SK-N-SH treated with all-trans-retinoic acid at 6 μM for 48 hours (cell line): ENCODE data around the gene BAIAP3.
"Not testable (repeated sequence)": the region's sequence is repeated elsewhere in the genome, so short reads cannot be mapped to it uniquely, and the experiment has no call there.

ENCODE experiments used
- ATAC-seq: fragments of 200-7000 bp; cut with Tn5 transposase; 3 replicates; pipeline ENCODE4 v1.9.1; 2020; ENCODE audit warnings: mild to moderate bottlenecking, moderate library complexity
- ARNTL ChIP-seq: fragments of 450-650 bp; formaldehyde crosslinking; IDR thresholded peaks from 2 replicates; pipeline ENCODE4 v1.5.0; 2020; ENCODE audit warnings: low read depth, mild to moderate bottlenecking, moderate library complexity, borderline replicate concordance
- CREB5 ChIP-seq: fragments of 250-450 bp; sonication (Bioruptor Pico); IDR thresholded peaks from 2 replicates; pipeline ENCODE4 v1.5.1; 2020; ENCODE audit warnings: low read depth, mild to moderate bottlenecking, moderate library complexity
- CSDC2 ChIP-seq: fragments of 250-450 bp; sonication (Bioruptor Pico); IDR thresholded peaks from 2 replicates; pipeline ENCODE4 v1.5.0; 2020; ENCODE audit warnings: mild to moderate bottlenecking, moderate library complexity
- CSRNP3 ChIP-seq: fragments of 250-450 bp; sonication (Bioruptor Pico); IDR thresholded peaks from 2 replicates; pipeline ENCODE4 v1.5.1; 2021; ENCODE audit warnings: mild to moderate bottlenecking, moderate library complexity
- ESRRG ChIP-seq: fragments of 250-450 bp; sonication (Bioruptor Pico); IDR thresholded peaks from 2 replicates; pipeline ENCODE4 v1.6.1; 2021; ENCODE audit warnings: mild to moderate bottlenecking
- GLIS3 ChIP-seq: fragments of 250-450 bp; sonication (Bioruptor Pico); IDR thresholded peaks from 2 replicates; pipeline ENCODE4 v1.5.0; 2020; ENCODE audit warnings: mild to moderate bottlenecking, moderate library complexity
- OSR1 ChIP-seq: fragments of 250-450 bp; sonication (Bioruptor Pico); IDR thresholded peaks from 2 replicates; pipeline ENCODE4 v1.8.0; 2022; ENCODE audit warnings: moderate library complexity, mild to moderate bottlenecking, inconsistent platforms
- PPARA ChIP-seq: fragments of 250-450 bp; sonication (Bioruptor Pico); IDR thresholded peaks from 2 replicates; pipeline ENCODE4 v1.5.0; 2020; ENCODE audit warnings: mild to moderate bottlenecking, borderline replicate concordance
- SNAI2 ChIP-seq: fragments of 250-450 bp; sonication (Bioruptor Pico); IDR thresholded peaks from 2 replicates; pipeline ENCODE4 v1.5.0; 2020; ENCODE audit warnings: mild to moderate bottlenecking, moderate library complexity
- TCF4 ChIP-seq: fragments of 250-450 bp; sonication (Bioruptor Pico); IDR thresholded peaks from 2 replicates; pipeline ENCODE4 v1.8.0; 2021; ENCODE audit warnings: mild to moderate bottlenecking, moderate library complexity, borderline replicate concordance
- TOX ChIP-seq: fragments of 250-450 bp; sonication (Bioruptor Pico); IDR thresholded peaks from 2 replicates; pipeline ENCODE4 v1.8.0; 2021; ENCODE audit warnings: mild to moderate bottlenecking, moderate library complexity, borderline replicate concordance
- TSHZ2 ChIP-seq: fragments of 250-450 bp; sonication (Bioruptor Pico); IDR thresholded peaks from 2 replicates; pipeline ENCODE4 v1.5.0; 2020; ENCODE audit warnings: mild to moderate bottlenecking, moderate library complexity
- ZC3H10 ChIP-seq: fragments of 250-450 bp; sonication (Bioruptor Pico); IDR thresholded peaks from 2 replicates; pipeline ENCODE4 v1.5.1; 2021; ENCODE audit warnings: mild to moderate bottlenecking, moderate library complexity
- ZFP3 ChIP-seq: fragments of 250-450 bp; sonication (Bioruptor Pico); IDR thresholded peaks from 2 replicates; pipeline ENCODE4 v1.5.0; 2020; ENCODE audit warnings: mild to moderate bottlenecking, moderate library complexity
- ZFP30 ChIP-seq: fragments of 450-650 bp; formaldehyde crosslinking; IDR thresholded peaks from 2 replicates; pipeline ENCODE4 v1.5.0; 2022; ENCODE audit warnings: mild to moderate bottlenecking, moderate library complexity
- ZNF565 ChIP-seq: fragments of 450-650 bp; formaldehyde crosslinking; conservative IDR thresholded peaks from 2 replicates; pipeline ENCODE4 v1.5.0; 2020; ENCODE audit warnings: low read depth, mild to moderate bottlenecking, moderate library complexity
- ZNF70 ChIP-seq: fragments of 450-650 bp; formaldehyde crosslinking; IDR thresholded peaks from 2 replicates; pipeline ENCODE4 v1.5.0; 2020; ENCODE audit warnings: mild to moderate bottlenecking, moderate library complexity
- ZNF8 ChIP-seq: fragments of 450-650 bp; formaldehyde crosslinking; IDR thresholded peaks from 2 replicates; pipeline ENCODE4 v1.5.0; 2020; ENCODE audit warnings: mild to moderate bottlenecking, moderate library complexity

BAIAP3 gene

DNA sequence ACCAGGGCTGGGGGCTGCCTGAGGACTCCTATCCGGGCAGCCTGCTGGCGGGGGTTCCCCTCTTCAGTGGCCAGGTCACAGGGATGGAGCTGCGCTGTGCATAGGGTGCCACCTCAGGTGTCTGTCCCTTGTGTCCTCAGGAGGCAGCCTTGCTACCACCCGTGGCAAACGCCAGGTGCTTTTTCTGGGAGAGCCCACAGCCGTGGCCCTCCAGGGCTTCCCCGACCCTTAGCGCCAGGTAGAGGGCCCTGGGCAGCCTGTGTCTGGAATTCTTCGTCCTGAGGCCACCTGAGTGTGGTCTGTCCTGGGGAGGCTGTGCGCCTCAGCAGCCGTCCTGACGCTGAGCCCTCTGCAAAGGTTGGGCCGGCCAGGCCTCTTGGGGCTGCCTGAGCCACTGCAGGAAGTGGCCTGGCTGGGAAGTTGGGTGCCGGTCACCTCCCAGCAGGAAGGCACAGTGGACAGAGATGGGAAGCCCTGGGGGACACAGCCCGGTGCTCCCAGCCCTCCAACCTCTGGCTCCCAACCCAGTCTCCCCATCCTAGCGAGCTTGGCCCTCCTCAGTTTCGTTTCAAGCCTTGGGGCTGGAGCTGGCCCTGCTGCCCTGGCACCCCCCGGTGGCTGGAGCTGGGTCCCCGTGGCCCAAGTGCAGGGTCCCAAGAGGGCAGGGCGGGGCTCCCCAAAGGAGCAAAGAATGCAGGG, 7.6 kb upstream of the BAIAP3 start:
- peak; percentile 21 for ATAC-seq
- TF ChIP-seq ZFP3 (CRISPR knock-in tag) (no peak), ZNF70 (CRISPR knock-in tag) (no peak), TOX (CRISPR knock-in tag) (no peak)

- no peak for ATAC-seq
- no peak for TF ChIP-seq ZC3H10
- no peak for TF ChIP-seq ZNF70 (CRISPR knock-in tag)
- TF ChIP-seq GLIS3 = no peak
- TF ChIP-seq SNAI2 (CRISPR knock-in tag) = no peak
- TF ChIP-seq ZNF8 (CRISPR knock-in tag) = no peak
Observed at GRCh38 chr16:1326391-1326790, 7.1 kb upstream of the BAIAP3 start.

GRCh38 chr16:1326946-1327618, 6.4 kb upstream of the BAIAP3 start:
- TF ChIP-seq TSHZ2 (CRISPR knock-in tag) = no peak
- no peak for ATAC-seq

DNA sequence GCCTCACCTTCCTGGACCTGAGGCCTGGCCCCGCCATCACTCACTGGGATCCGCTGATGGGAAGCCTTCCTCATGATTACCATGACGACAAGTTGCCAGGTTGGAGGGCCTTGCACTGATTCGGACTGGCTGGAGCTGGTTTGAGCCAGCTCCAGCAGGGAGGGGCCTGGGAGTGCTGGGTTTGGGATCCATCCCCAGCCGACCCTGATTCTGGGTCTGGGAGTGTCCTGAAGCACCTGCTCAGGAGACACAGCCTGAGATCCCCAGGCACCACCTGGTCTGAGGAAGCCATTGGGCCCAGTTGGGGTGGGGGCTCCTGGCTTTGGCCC, 5.9 kb upstream of the BAIAP3 start:
- TF ChIP-seq CREB5 (CRISPR knock-in tag) (no peak), OSR1 (no peak), ZNF70 (CRISPR knock-in tag) (no peak), CSDC2 (CRISPR knock-in tag) (no peak), ZC3H10 (no peak), ZNF565 (CRISPR knock-in tag) (no peak), PPARA (CRISPR knock-in tag) (no peak), ESRRG (no peak), TCF4 (CRISPR knock-in tag) (no peak), ARNTL (CRISPR knock-in tag) (no peak), CSRNP3 (CRISPR knock-in tag) (no peak), SNAI2 (CRISPR knock-in tag) (no peak), TOX (CRISPR knock-in tag) (no peak), ZFP30 (CRISPR knock-in tag) (no peak)
- ATAC-seq = no peak

DNA sequence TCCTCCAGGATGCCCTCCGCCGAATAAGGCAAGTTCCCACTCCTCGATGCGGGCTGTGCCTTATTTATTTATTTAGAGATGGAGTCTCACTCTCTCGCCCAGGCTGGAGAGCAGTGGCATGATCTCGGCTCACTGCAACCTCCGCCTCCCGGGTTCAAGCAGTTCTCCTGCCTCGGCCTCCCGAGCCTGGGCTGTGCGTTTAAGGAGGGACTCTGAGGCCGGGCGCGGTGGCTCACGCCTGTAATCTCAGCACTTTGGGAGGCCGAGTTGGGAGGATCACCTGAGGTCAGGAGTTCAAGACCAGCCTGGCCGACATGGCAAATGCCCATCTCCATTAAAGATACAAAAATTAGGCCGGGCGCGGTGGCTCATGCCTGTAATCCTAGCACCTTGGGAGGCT, 5.3 kb upstream of the BAIAP3 start:
- ATAC-seq = not testable (repeated sequence)

GRCh38 chr16:1328961-1329360, 4.5 kb upstream of the BAIAP3 start:
- not testable (repeated sequence) for ATAC-seq
